MM.1S (cell line): ENCODE data around the gene CRB1.

ENCODE experiments used
- DNase-seq: peaks from one replicate; pipeline ENCODE4 v3.0.0-alpha.2; 2015
- H2AFZ ChIP-seq: fragments of 300-600 bp; sonication (generic); 2 replicates; pipeline ENCODE4 v1.6.0; 2016; ENCODE audit warnings: antibody characterized with exemption, low read length
- H3F3A ChIP-seq: fragments of 300-600 bp; sonication (generic); 2 replicates; pipeline ENCODE4 v1.6.1; 2016; ENCODE audit warnings: mild to moderate bottlenecking, antibody characterized with exemption, low read length, moderate library complexity, mixed read lengths; ENCODE audit not compliant: insufficient read depth
- H3K27ac ChIP-seq: fragments of 300-600 bp; sonication (generic); 2 replicates; pipeline ENCODE4 v1.5.1; 2016; ENCODE audit warnings: mild to moderate bottlenecking, low read length
- H3K27me3 ChIP-seq: fragments of 300-600 bp; sonication (generic); replicated peaks from 2 replicates; pipeline ENCODE4 v1.6.0; 2016; ENCODE audit warnings: low read length; ENCODE audit not compliant: insufficient read depth
- H3K36me3 ChIP-seq: fragments of 300-600 bp; sonication (generic); replicated peaks from 2 replicates; pipeline ENCODE4 v1.6.1; 2016; ENCODE audit warnings: mild to moderate bottlenecking, low read length, mixed read lengths; ENCODE audit not compliant: insufficient read depth
- H3K4me1 ChIP-seq: fragments of 300-600 bp; sonication (generic); 2 replicates; pipeline ENCODE4 v1.6.1; 2016; ENCODE audit warnings: low read length, mixed read lengths
- H3K4me2 ChIP-seq: fragments of 300-600 bp; sonication (generic); 2 replicates; pipeline ENCODE4 v1.6.0; 2016; ENCODE audit warnings: low read depth, low read length
- H3K4me3 ChIP-seq: fragments of 300-600 bp; sonication (generic); 2 replicates; pipeline ENCODE4 v1.5.1; 2016; ENCODE audit warnings: low read length, mixed read lengths
- H3K79me2 ChIP-seq: fragments of 300-600 bp; sonication (generic); 2 replicates; pipeline ENCODE4 v1.6.1; 2016; ENCODE audit warnings: mixed run types, low read length, mixed read lengths
- H3K9ac ChIP-seq: fragments of 300-600 bp; sonication (generic); 2 replicates; pipeline ENCODE4 v1.6.1; 2016; ENCODE audit warnings: low read length, mixed read lengths
- H3K9me2 ChIP-seq: fragments of 300-600 bp; sonication (generic); replicated peaks from 2 replicates; pipeline ENCODE4 v1.6.1; 2016; ENCODE audit warnings: mild to moderate bottlenecking, low read length, mixed read lengths; ENCODE audit not compliant: insufficient read depth
- H3K9me3 ChIP-seq: fragments of 300-600 bp; sonication (generic); replicated peaks from 2 replicates; pipeline ENCODE4 v1.6.1; 2016; ENCODE audit warnings: mild to moderate bottlenecking, low read length, mixed read lengths; ENCODE audit not compliant: insufficient read depth
- H4K20me1 ChIP-seq: fragments of 300-600 bp; sonication (generic); 2 replicates; pipeline ENCODE4 v1.6.1; 2016; ENCODE audit warnings: mild to moderate bottlenecking, low read length, moderate library complexity, mixed read lengths; ENCODE audit not compliant: insufficient read depth
- CTCF ChIP-seq: fragments of 300-600 bp; sonication (generic); IDR thresholded peaks from 2 replicates; pipeline ENCODE4 v1.5.1; 2016; ENCODE audit warnings: antibody characterized with exemption, low read length, mixed read lengths
- EZH2 ChIP-seq: fragments of 300-600 bp; sonication (generic); optimal IDR thresholded peaks from 2 replicates; pipeline ENCODE3; 2017; ENCODE audit warnings: low read depth, mild to moderate bottlenecking, antibody characterized with exemption, low read length, mixed read lengths
- EZH2phosphoT487 ChIP-seq: fragments of 300-600 bp; sonication (generic); IDR thresholded peaks from 2 replicates; pipeline ENCODE4 v1.6.1; 2018; ENCODE audit warnings: antibody characterized with exemption, low read length

Gene CRB1

GRCh38 chr1:197437601-197438000, 169.5 kb downstream of the CRB1 start:
- no peak for TF ChIP-seq EZH2phosphoT487
- TF ChIP-seq EZH2 = no peak
- TF ChIP-seq CTCF = no peak
- Histone ChIP-seq H3K9ac (no peak overlapping the region), H3K9me2 (no peaks in the 10 kb centered on the region), H3K4me2 (no peak overlapping the region), H4K20me1 (no peaks in the 10 kb centered on the region), H2AFZ (no peak overlapping the region), H3K79me2 (no peaks in the 10 kb centered on the region), H3K27ac (no peak overlapping the region), H3K9me3 (no peaks in the 10 kb centered on the region), H3K4me1 (no peaks in the 10 kb centered on the region), H3F3A (no peaks in the 10 kb centered on the region), H3K27me3 (no peaks in the 10 kb centered on the region), H3K36me3 (no peaks in the 10 kb centered on the region), H3K4me3 (no peak overlapping the region)
- DNase-seq = no peak

GRCh38 chr1:197438010-197438790, 170.1 kb downstream of the CRB1 start:
- Histone ChIP-seq H2AFZ (no peak overlapping the region), H3K9ac (no peak overlapping the region), H3K4me3 (no peak overlapping the region), H3K36me3 (no peaks in the 10 kb centered on the region), H4K20me1 (no peaks in the 10 kb centered on the region), H3K4me2 (no peak overlapping the region), H3K4me1 (no peaks in the 10 kb centered on the region), H3K27ac (no peak overlapping the region), H3K79me2 (no peaks in the 10 kb centered on the region), H3K9me2 (no peaks in the 10 kb centered on the region), H3K9me3 (no peaks in the 10 kb centered on the region), H3K27me3 (no peaks in the 10 kb centered on the region), H3F3A (no peaks in the 10 kb centered on the region)
- DNase-seq = no peak
- no peak for TF ChIP-seq EZH2phosphoT487
- no peak for TF ChIP-seq CTCF
- no peak for TF ChIP-seq EZH2

GRCh38 chr1:197439708-197440280, 171.7 kb downstream of the CRB1 start:
- no peak overlapping the region for H2AFZ ChIP-seq
- TF ChIP-seq EZH2phosphoT487 (no peak), CTCF (no peak), EZH2 (no peak)
- no peak overlapping the region for H3K4me3 ChIP-seq
- DNase-seq = no peak
- no peak overlapping the region for H3K27ac ChIP-seq
- H3K36me3 ChIP-seq = no peaks in the 10 kb centered on the region
- H3K79me2 ChIP-seq = no peaks in the 10 kb centered on the region
- H4K20me1 ChIP-seq = no peaks in the 10 kb centered on the region
- H3K9me3 ChIP-seq = no peaks in the 10 kb centered on the region
- H3F3A ChIP-seq = no peaks in the 10 kb centered on the region
- no peaks in the 10 kb centered on the region for H3K27me3 ChIP-seq
- no peaks in the 10 kb centered on the region for H3K9me2 ChIP-seq
- no peaks in the 10 kb centered on the region for H3K4me1 ChIP-seq
- H3K9ac ChIP-seq = no peak overlapping the region
- no peak overlapping the region for H3K4me2 ChIP-seq
